ENCODE data around the gene DPP6. TPM values are rescaled to one million over a fixed set of nuclear protein-coding genes. Genes with fewer than 3 reads are reported as not detected.

The DPP6 gene
- total RNA-seq, 4 donors from 2014 or later: 0.94 to 1.9 TPM; not detected in 2

DNA sequence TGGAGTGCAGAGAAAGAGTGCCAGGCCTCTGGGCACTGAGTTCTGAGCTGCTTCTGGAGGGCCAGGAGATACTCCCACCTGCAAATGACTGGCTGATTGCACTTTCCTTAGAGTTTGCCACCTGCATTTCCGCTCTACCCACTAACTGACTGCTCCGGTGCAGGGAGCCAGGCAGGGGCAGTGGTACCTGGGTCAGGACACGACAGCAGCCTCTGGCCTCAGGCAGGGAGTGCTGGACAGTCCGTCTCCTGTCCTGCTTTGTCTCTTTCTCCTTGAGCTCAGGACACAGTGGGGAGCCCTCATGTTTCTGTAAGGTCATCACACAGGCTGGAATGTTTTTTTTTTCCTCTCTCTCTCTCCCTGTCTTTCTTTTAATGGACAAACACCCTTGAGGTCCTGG, 252.0 kb downstream of the DPP6 start:
- in situ Hi-C loops (cut with MboI; ENCODE audit: low sequenced_read_pairs in 4 of 4): no loop called here
- Histone ChIP-seq H3K9me3 (no peaks in the 10 kb centered on the region), H3K4me3 (no peak overlapping the region), H3K27me3 (peaks cover 5 to 7% (median 6%) of the 10 kb centered on the region in 3 donors), H3K4me1 (no peaks in the 10 kb centered on the region), H3K27ac (no peak overlapping the region), H3K36me3 (no peaks in the 10 kb centered on the region)
- DNase-seq (no peak), ATAC-seq (no peak)
- TF ChIP-seq POLR2A (IDR thresholded peaks at IDR 0.05): no peak
- TF ChIP-seq, protein P1, sequence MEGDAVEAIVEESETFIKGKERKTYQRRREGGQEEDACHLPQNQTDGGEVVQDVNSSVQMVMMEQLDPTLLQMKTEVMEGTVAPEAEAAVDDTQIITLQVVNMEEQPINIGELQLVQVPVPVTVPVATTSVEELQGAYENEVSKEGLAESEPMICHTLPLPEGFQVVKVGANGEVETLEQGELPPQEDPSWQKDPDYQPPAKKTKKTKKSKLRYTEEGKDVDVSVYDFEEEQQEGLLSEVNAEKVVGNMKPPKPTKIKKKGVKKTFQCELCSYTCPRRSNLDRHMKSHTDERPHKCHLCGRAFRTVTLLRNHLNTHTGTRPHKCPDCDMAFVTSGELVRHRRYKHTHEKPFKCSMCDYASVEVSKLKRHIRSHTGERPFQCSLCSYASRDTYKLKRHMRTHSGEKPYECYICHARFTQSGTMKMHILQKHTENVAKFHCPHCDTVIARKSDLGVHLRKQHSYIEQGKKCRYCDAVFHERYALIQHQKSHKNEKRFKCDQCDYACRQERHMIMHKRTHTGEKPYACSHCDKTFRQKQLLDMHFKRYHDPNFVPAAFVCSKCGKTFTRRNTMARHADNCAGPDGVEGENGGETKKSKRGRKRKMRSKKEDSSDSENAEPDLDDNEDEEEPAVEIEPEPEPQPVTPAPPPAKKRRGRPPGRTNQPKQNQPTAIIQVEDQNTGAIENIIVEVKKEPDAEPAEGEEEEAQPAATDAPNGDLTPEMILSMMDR (IDR thresholded peaks at IDR 0.05 in 4 of 5, conservative IDR thresholded peaks at IDR 0.05 in 1 of 5): no peak
- intact Hi-C loops (cut with DNase I; ENCODE audit: low total_unique reads): loop anchor here (10.0 kb wide), 1 partner anchor 201 kb away; no protein-coding TSS in a partner anchor

DNA sequence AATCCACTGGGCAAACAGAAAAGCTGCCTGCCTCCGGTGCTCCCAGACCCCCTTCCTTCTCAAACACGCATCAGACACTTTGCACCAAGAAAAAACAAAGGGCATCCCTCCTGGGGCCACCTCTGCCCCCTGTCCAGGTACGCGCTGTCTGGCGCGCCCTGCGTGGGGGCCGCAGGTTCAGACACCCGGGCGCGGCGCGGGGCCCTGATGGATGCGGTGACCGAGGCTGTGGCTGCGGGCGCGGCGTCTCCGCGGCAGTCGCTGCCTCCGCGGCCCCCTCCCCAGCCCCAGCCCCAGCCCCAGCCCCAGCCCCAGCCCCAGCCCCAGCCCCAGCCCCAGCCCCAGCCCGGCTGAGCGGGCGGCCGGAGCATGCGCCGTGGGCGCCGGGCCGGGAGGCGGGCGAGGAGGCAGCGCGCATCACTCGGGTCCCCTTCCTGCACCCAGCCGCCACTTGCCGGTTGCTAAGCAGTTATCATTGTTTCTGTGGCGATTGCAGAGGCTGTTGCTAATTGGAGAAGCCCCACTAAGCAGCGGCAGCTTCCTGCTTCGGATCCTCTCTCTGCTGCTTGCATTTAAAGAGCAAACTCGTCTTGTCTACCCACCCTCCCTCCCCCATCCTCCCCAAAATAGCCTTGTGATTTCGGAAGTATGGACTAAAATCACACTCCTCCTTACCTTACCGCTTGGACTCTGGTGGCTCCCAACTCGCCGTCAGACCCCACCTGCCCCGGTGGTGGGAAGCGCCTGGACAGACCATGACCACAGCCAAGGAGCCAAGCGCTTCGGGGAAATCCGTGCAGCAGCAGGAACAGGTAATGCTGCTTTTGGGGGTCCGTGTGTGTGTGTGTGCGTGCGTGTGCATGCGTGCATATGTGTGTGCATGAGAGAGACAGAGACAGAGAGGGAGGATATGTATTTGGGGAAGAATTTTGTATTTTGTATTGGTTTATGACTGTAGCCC, 252.8 kb downstream of the DPP6 start:
- H3K4me1 ChIP-seq: no peaks in the 10 kb centered on the region
- H3K36me3 ChIP-seq: no peaks in the 10 kb centered on the region
- DNase-seq: no peak
- no peak overlapping the region for H3K27ac ChIP-seq
- intact Hi-C loops (cut with DNase I; ENCODE audit: low total_unique reads) (loop anchor here (10.0 kb wide), 1 partner anchor 200 kb away; no protein-coding TSS in a partner anchor), in situ Hi-C loops (cut with MboI; ENCODE audit: low sequenced_read_pairs in 4 of 4) (no loop called here)
- H3K4me3 ChIP-seq: no peak overlapping the region
- no peaks in the 10 kb centered on the region for H3K9me3 ChIP-seq
- H3K27me3 ChIP-seq: peaks cover 5 to 7% (median 6%) of the 10 kb centered on the region in 3 donors
- no peak for ATAC-seq
- TF ChIP-seq, protein P1 (IDR thresholded peaks at IDR 0.05 in 4 of 5, conservative IDR thresholded peaks at IDR 0.05 in 1 of 5): no peak
- TF ChIP-seq POLR2A (IDR thresholded peaks at IDR 0.05): no peak

DNA sequence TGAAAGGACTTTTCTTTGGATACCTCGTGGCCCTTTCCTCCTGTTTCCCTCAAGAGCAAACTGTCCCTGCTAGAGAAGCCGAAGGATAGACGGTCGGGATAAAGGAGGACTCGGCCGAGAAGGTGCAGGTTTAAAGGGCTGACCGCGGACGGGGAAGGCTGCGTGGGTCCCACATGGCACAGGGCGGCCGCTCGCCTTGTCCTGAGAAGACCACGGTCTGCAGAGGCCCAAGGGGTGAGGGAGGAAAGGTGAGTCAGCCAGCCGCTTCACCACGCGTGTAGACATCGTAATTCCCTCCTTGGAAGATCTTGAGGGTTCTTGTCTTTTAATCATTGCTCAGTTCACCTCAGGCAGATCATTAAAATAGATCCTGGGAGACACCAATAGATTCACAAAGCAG, 253.8 kb downstream of the DPP6 start:
- Histone ChIP-seq H3K9me3 (no peaks in the 10 kb centered on the region), H3K36me3 (no peaks in the 10 kb centered on the region), H3K27me3 (peaks cover 5 to 7% (median 6%) of the 10 kb centered on the region in 3 donors), H3K4me3 (no peak overlapping the region), H3K27ac (no peak overlapping the region), H3K4me1 (no peaks in the 10 kb centered on the region)
- DNase-seq: no peak
- in situ Hi-C loops (cut with MboI; ENCODE audit: low sequenced_read_pairs in 4 of 4) (no loop called here), intact Hi-C loops (cut with DNase I; ENCODE audit: low total_unique reads) (loop anchor here (10.0 kb wide), 1 partner anchor 199 kb away; no protein-coding TSS in a partner anchor)
- no peak for TF ChIP-seq POLR2A (IDR thresholded peaks at IDR 0.05)
- TF ChIP-seq, protein P1 (IDR thresholded peaks at IDR 0.05 in 4 of 5, conservative IDR thresholded peaks at IDR 0.05 in 1 of 5): no peak
- no peak for ATAC-seq

DNA sequence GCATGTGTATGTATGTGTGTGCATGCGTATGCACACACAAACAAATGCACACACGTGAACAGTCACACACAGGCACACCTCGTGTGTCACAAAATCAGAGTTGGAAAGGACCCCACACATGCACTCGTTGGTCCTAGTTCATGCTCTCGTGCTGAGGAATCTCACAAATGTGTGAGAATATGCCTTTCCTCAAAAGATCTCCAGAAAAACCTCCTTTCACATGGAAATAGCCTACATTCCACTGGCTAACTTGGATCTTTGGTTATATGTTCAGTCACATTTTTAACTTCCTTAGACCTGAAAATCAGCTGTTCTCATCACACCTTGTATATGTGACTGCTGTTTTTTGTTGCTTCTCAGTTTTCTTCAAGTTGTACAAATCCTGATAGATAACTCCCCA, 256.7 kb downstream of the DPP6 start:
- TF ChIP-seq, protein P1 (IDR thresholded peaks at IDR 0.05 in 4 of 5, conservative IDR thresholded peaks at IDR 0.05 in 1 of 5): no peak
- TF ChIP-seq POLR2A (IDR thresholded peaks at IDR 0.05): no peak
- H3K4me3 ChIP-seq: no peak overlapping the region
- intact Hi-C loops (cut with DNase I; ENCODE audit: low total_unique reads): loop anchor here (10.0 kb wide), 1 partner anchor 196 kb away; no protein-coding TSS in a partner anchor
- H3K4me1 ChIP-seq: no peaks in the 10 kb centered on the region
- ATAC-seq (no peak), DNase-seq (no peak)
- no peaks in the 10 kb centered on the region for H3K9me3 ChIP-seq
- H3K27me3 ChIP-seq: peaks cover 5 to 7% (median 6%) of the 10 kb centered on the region in 3 donors
- H3K36me3 ChIP-seq: no peaks in the 10 kb centered on the region
- H3K27ac ChIP-seq: no peak overlapping the region
- in situ Hi-C loops (cut with MboI; ENCODE audit: low sequenced_read_pairs in 4 of 4): no loop called here
